Frontal cortex (tissue), 4 donors: Measurements from ENCODE around the gene NACC1. TPM values are rescaled to one million over a fixed set of nuclear protein-coding genes. Genes with fewer than 3 reads are reported as not detected.

Source experiments
- DNase-seq, 2 donors: peaks; one replicate each; pipeline ENCODE4 v3.0.0; 2012; ENCODE audit warnings: low spot score in 2 of 2
- FAIRE-seq: peaks from 2 replicates; lab custom pipeline; 2012; peaks lifted over from hg19 to GRCh38; lab: Jason Lieb, UNC
- total RNA-seq: library from RNA; depleted of rRNA; stranded (reverse); fragments of >200 nt; gene quantifications from one replicate; pipeline ENCODE4 v1.2.3, GENCODE V29; 2014
- donor health status: control.
- donor health status: control.
- donor health status: control.

The NACC1 gene
- total RNA-seq = 16.3 TPM

- DNase-seq (peak; percentile 99), FAIRE-seq (no peak)
Observed at GRCh38 chr19:13117772-13118423, at the start of gene NACC1. Gene NACC1 (plus strand): TSS chr19:13118264. CDS start chr19:13135208, 16,944 bp downstream.

DNA sequence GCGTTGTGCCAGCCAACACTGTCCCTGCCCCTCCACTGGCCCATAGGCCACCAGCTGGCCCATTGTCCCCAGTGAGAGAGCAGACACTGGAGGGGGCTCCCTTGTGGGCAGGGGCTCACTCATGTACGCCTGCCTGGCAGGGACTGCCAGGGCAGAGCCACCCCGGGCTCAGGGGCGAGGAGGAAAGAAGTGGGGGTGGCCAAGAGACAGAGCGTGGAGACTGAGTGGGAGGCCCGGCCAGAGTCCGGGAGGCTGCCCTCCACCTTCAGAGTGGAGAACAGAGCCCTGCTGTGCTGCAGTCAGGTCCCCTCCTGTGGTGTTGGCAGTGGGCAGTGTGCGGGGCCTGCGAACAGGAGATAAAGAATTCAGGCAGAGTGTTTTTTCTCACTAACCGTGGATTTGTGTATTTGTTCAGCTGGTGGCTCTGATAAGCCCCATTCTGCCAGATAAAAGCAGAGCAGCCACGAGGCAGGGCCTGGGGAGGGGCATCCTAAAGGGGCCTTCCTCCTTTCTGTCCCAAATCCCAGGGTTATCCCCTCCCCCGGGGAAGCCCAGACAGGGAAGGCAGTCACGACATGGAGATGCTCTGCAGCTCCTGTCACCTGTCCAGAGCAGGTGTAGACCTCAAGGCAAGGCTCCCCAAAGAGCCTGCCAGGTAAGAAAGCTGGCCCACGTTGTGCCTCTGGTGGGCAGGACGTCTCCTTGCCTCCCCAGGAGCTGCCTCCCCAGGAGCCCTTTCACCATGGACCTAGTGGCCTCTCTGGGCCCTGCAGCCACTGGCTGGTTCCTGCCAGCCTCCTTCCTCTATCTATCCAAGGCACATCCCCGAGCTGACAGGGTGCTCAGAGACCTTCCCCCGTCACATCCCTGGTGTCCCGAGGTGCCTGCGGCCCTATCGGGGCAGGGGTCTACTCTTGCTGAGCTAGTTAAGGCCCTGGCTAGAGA lies 48.4 kb upstream of the NACC1 start:
- FAIRE-seq = no peak
- no peak for DNase-seq

GRCh38 chr19:13070425-13071140 lies 47.5 kb upstream of the NACC1 start:
- DNase-seq (no peak), FAIRE-seq (no peak)

DNA sequence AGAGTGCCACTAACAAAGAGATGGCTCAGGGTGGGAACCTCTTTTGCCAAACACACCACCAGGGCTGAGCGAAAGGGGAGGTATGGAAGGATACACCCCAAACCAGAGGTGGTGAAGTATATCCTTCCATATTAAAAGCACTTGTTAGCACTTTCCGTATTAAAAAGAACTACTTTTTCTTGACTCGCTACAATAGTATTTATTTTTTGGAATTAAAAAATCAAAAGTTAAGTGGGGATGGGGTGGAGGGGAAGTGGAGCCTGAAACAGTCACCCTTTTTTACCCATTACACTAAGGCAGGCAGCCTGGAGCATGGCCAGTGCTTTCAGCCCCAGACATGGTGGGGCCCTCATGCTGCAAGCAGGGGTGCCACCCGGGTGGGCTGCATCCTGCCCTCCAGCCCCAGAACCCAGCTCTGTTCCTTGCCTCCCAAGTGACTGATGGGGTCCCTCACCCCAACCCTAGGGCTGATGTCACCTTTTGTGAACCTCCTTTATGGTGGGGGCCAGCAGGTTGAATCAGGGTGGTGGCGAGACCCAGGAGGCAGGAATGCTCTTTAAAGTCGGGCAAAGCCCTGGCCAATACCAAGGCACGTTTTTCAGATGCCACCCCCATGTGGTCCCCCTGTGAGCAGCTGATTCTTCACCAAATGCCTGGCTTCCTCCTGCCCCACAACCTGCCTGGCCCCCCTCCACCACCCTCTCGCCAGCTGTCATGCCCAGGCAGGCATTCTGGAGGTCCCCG lies 46.4 kb upstream of the NACC1 start:
- DNase-seq = no peak
- FAIRE-seq = no peak

DNA sequence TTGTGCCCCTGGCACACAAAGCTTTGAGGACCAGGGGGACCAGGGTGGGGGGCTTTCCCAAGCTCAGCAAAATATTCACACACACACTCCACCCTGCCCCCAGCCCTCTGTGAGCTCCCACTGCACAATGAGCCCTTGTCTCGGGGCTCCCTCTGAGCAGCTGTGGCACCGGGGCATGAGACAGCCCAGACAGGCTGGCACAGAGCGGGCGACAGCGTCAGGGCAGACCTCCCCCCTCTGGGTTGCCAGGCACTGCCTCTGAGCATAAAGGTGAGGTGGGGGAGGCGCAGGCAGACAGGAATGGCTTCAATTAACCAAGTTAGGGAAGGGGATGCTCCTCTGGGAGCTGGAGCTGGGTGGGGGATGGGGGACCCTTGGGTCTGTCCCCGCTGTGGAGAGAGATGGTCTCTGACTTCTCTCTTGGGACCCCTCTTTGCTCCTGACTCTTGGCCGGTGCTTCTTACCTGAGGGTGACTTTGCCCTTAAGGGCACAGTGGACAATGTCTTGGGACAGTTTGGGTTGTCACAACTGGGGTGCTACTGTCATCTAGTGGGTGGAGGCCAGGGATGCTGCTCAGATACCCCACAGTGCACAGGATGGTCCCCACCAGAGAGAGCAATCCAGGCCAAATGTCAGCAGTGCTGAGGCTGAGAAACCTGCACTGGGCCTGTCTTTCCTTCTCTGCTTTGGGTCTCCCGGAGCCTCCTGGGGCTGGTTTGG lies 45.7 kb upstream of the NACC1 start:
- DNase-seq (peak in 1 of 2 donors; percentile 73), FAIRE-seq (no peak)

GRCh38 chr19:13073263-13073662 lies 44.8 kb upstream of the NACC1 start:
- DNase-seq (no peak), FAIRE-seq (no peak)

GRCh38 chr19:13074378-13074777 lies 43.7 kb upstream of the NACC1 start:
- FAIRE-seq = no peak

GRCh38 chr19:13076320-13076719 lies 41.7 kb upstream of the NACC1 start:
- FAIRE-seq (no peak), DNase-seq (no peak)

More at GRCh38 chr19:13074378-13074777, 43.7 kb upstream of the NACC1 start:
- no peak for DNase-seq

DNA sequence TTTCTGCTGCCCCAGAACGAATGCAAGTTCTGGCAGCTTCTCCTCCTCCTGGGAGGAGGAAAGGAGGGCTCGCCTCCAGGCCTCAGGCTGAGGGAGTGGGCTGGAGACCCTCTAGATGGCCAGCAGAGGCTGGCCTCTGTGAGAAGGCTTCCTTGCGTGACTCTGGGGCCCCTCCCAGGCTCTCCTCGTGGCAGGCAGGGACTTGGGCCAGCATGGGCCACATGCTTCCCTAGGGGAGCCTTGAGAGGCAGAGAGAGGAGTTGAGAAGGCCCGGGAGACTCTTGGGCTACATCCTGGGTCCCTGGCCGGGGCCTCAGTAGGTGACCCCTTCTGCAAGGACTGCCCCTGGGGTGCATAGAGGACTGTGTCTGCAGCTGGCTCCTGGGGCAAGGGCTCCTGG lies 41.3 kb upstream of the NACC1 start:
- DNase-seq = no peak
- FAIRE-seq = no peak

DNA sequence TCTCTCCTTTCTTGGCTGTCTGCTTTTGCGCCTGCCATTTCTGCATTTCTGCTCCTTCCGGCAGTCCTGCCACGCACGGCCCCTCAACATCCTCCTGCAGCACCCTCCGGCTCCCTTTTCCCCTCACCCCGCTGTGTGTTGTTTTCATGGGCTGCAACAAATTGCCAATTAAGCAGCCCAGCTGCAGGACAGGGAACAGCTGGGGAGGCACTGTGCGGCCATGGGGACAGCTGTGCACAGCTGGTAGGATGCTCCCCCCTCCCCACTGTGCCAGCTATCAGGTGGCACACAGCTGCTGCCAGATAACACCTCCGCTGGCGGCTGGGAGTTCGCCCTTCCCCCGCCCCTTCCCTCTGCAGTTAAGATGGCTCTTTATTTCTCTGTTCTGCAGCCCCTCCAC lies 40.8 kb upstream of the NACC1 start:
- peak in 1 of 2 donors; percentile 70 for DNase-seq
- FAIRE-seq = no peak

- DNase-seq = no peak
- no peak for FAIRE-seq
Observed at GRCh38 chr19:13078381-13078780, 39.7 kb upstream of the NACC1 start.

DNA sequence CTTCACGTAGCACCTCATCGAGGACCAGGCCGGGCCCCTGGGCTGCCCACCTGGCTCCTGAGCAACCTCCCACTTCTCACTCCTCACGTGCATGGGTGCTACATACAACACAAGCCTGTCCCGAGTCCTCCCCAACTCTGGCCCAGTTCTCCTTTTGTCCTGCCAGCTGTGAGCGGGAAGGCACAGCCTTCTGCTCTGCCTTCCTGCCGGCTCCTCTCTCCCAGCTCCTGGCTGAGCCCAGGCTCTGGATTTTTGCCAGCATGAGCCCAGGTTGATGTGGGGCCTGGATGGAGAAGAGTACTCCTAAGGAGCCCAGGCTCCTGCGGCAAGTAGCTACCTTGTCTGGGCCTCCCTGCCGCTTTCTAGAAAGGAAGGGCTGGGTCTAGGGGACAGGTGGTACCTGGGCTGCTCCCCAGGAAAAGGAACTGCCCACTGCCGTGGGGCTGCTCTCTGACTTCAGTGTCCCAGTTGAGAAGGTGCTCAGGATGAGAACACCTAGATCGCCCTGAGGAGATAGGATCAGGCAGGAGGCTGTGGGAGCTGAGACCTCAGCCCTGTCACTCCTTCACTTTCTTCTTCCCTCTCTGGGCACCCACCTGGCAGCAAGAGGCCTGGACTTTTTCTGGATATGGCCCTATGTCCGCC lies 39.0 kb upstream of the NACC1 start:
- FAIRE-seq (no peak), DNase-seq (no peak)

GRCh38 chr19:13079542-13079986 lies 38.5 kb upstream of the NACC1 start:
- no peak for FAIRE-seq

GRCh38 chr19:13082192-13083007 lies 35.7 kb upstream of the NACC1 start:
- peak in 1 of 2 donors; percentile 60 for DNase-seq
- no peak for FAIRE-seq

More at GRCh38 chr19:13079542-13079986, 38.5 kb upstream of the NACC1 start:
- no peak for DNase-seq

DNA sequence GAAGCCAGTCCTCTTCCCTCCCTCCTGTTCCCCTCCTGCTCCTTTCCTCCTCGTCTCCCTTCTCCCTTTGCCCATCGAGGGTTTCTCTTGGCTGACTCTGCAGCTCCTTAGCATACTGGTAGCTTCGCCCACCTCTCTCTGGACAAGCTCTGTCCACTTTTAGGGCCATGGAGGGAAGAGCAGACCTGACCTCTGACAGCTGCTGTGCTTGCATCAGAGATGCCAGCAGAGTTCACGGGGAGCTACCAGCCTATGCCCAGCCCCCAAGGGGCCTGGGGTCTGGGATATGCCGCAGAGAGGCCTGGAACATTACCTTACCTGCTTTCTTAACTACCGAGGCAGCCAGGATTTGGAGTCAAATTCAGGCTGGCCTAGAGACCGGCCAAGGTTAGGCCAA lies 35.1 kb upstream of the NACC1 start:
- FAIRE-seq (no peak), DNase-seq (no peak)

- no peak for FAIRE-seq
- DNase-seq = no peak
Observed at GRCh38 chr19:13083627-13084026, 34.4 kb upstream of the NACC1 start.

DNA sequence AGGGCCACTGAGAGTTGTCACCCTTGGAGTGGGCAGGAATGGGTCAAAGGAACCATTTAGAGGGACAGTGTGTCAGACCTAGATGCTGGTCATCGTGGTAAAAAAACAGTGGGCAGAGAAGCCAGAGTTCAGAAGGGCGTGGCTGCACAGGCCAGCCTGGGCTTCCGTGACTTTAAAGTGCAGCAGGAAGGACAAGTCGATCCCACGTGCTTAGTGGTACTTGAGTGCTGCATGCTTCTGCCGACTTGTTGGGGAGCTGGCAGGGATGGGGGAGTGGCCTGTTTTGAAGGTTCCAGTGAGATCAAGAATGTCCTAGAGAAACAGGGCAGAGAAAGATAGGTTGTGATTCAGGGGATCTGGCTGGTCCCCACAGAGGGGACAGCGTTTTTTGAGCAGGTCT lies 32.4 kb upstream of the NACC1 start:
- FAIRE-seq = no peak

GRCh38 chr19:13086341-13086740 lies 31.7 kb upstream of the NACC1 start:
- FAIRE-seq (no peak), DNase-seq (no peak)

More for the DNA sequence above, 32.4 kb upstream of the NACC1 start:
- no peak for DNase-seq
